Small intestine (tissue), 7 donors: ENCODE measurements around the gene VSTM2L. TPM values are rescaled to one million over a fixed set of nuclear protein-coding genes. Genes with fewer than 3 reads are reported as not detected.
A peak's percentile ranks its signal among the peaks of the same experiment; 100 is the strongest.

Experiments
- DNase-seq, 2 donors: peaks; one replicate each; pipeline versions ENCODE4 v3.0.0 to v3.0.0-alpha.2; 2013
- FAIRE-seq: peaks from 2 replicates; lab custom pipeline; 2012; peaks lifted over from hg19 to GRCh38; lab: Jason Lieb, UNC
- H3K27ac ChIP-seq, 3 donors: one replicate each; pipeline ENCODE4 v1.5.1; 2013; ENCODE audit warnings: low read length in 2 of 3, mild to moderate bottlenecking in 2 of 3, control low read depth in 1 of 3, inconsistent platforms in 1 of 3, low read depth in 1 of 3, moderate library complexity in 1 of 3
- H3K27me3 ChIP-seq, 3 donors: one replicate each; pipeline ENCODE4 v1.6.1; 2013; ENCODE audit warnings: low read length in 3 of 3, inconsistent platforms in 1 of 3; ENCODE audit not compliant: control insufficient read depth in 3 of 3, insufficient read depth in 3 of 3
- H3K36me3 ChIP-seq, 3 donors: one replicate each; pipeline ENCODE4 v1.6.1; 2013; ENCODE audit warnings: low read length in 3 of 3, inconsistent platforms in 1 of 3, low read depth in 1 of 3, mild to moderate bottlenecking in 1 of 3, moderate library complexity in 1 of 3; ENCODE audit not compliant: control insufficient read depth in 3 of 3, insufficient read depth in 2 of 3
- H3K4me1 ChIP-seq, 3 donors: one replicate each; pipeline ENCODE4 v1.6.1; 2013; ENCODE audit warnings: low read length in 2 of 3, inconsistent platforms in 1 of 3, low read depth in 1 of 3, mild to moderate bottlenecking in 1 of 3, moderate library complexity in 1 of 3; ENCODE audit not compliant: control insufficient read depth in 3 of 3, insufficient read depth in 2 of 3
- H3K4me3 ChIP-seq, 3 donors: one replicate each; pipeline ENCODE4 v1.5.1; 2013; ENCODE audit warnings: low read length in 3 of 3, control low read depth in 1 of 3, inconsistent platforms in 1 of 3, low read depth in 1 of 3, mild to moderate bottlenecking in 1 of 3, moderate library complexity in 1 of 3
- H3K9me3 ChIP-seq, 2 donors: one replicate each; pipeline ENCODE4 v1.6.1; 2013; ENCODE audit warnings: low read depth in 1 of 2, low read length in 1 of 2; ENCODE audit not compliant: control insufficient read depth in 2 of 2, insufficient read depth in 1 of 2
- WGBS, 3 donors: extraction: QIAGEN DNeasy Blood & Tissue Kit; methylation state at CpG; one replicate each; pipeline ENCODE4 v1.1.7; 2013; 5-methylcytosine and 5-hydroxymethylcytosine counted together
- polyA plus RNA-seq, 4 donors: library from polyadenylated mRNA; stranded (reverse) in 3 of 4; unstranded in 1 of 4; fragments of 200-250 nt in 3 of 4; fragments of 120-200 nt in 1 of 4; gene quantifications; one replicate each; pipeline versions ENCODE4 v1.2.1 to v1.2.3, GENCODE V29; 2013
- donor health status: healthy with polysubstance abuse.
- donor health status: control.
- donor health status: control.
- donor health status: Bipolar disorder and iron deficiency.
- donor health status: healthy.

The VSTM2L gene
- polyA plus RNA-seq, 4 donors: 0.67 to 15.6 (median 1.2) TPM

- WGBS, 3 donors: 29 to 46% (median 42%) methylated on average over 9 of the region's 9 CpGs
- no peak for FAIRE-seq
- peaks cover 0 to 18% (median 4%) of the 10 kb centered on the region in 3 donors for H3K27me3 ChIP-seq
Observed at GRCh38 chr20:37911261-37911660, 8.3 kb downstream of the VSTM2L start.

GRCh38 chr20:37911838-37912281, 8.9 kb downstream of the VSTM2L start:
- FAIRE-seq (no peak), DNase-seq (no peak)
- whole genome bisulfite sequencing, 3 donors: 17 to 24% (median 20%) methylated on average over 11 of the region's 11 CpGs
- Histone ChIP-seq H3K9me3 (no peaks in the 10 kb centered on the region), H3K36me3 (no peaks in the 10 kb centered on the region), H3K4me3 (no peak overlapping the region), H3K4me1 (peaks cover 0 to 16% (median 0%) of the 10 kb centered on the region in 3 donors), H3K27me3 (peaks cover 0 to 12% (median 6%) of the 10 kb centered on the region in 3 donors), H3K27ac (no peak overlapping the region)

More at GRCh38 chr20:37911261-37911660, 8.3 kb downstream of the VSTM2L start:
- no peak overlapping the region for H3K27ac ChIP-seq
- no peaks in the 10 kb centered on the region for H3K9me3 ChIP-seq
- H3K4me1 ChIP-seq: peaks cover 0 to 15% (median 0%) of the 10 kb centered on the region in 3 donors
- H3K4me3 ChIP-seq: no peak overlapping the region
- H3K36me3 ChIP-seq: no peaks in the 10 kb centered on the region
- no peak for DNase-seq

GRCh38 chr20:37912874-37913273, 9.9 kb downstream of the VSTM2L start:
- H3K36me3 ChIP-seq: no peaks in the 10 kb centered on the region
- no peak overlapping the region for H3K27ac ChIP-seq
- peaks cover 0 to 11% (median 6%) of the 10 kb centered on the region in 3 donors for H3K27me3 ChIP-seq
- H3K9me3 ChIP-seq: no peaks in the 10 kb centered on the region
- H3K4me1 ChIP-seq: peaks cover 0 to 16% (median 0%) of the 10 kb centered on the region in 3 donors
- no peak overlapping the region for H3K4me3 ChIP-seq
- WGBS, 3 donors: 67 to 77% (median 72%) methylated on average over 6 of the region's 6 CpGs
- DNase-seq (no peak), FAIRE-seq (no peak)

- H3K4me3 ChIP-seq: no peak overlapping the region
- H3K4me1 ChIP-seq: peaks cover 0 to 16% (median 0%) of the 10 kb centered on the region in 3 donors
- H3K36me3 ChIP-seq: no peaks in the 10 kb centered on the region
- FAIRE-seq (no peak), DNase-seq (no peak)
- peaks cover 0 to 11% (median 6%) of the 10 kb centered on the region in 3 donors for H3K27me3 ChIP-seq
- H3K27ac ChIP-seq: no peak overlapping the region
- 69 to 79% (median 75%) methylated on average over 19 of the region's 19 CpGs for WGBS, 3 donors
- H3K9me3 ChIP-seq: no peaks in the 10 kb centered on the region
Observed at GRCh38 chr20:37913567-37914366, 10.8 kb downstream of the VSTM2L start.

GRCh38 chr20:37914367-37914671, 11.4 kb downstream of the VSTM2L start:
- no peaks in the 10 kb centered on the region for H3K9me3 ChIP-seq
- peaks cover 0 to 11% (median 6%) of the 10 kb centered on the region in 3 donors for H3K27me3 ChIP-seq
- no peaks in the 10 kb centered on the region for H3K36me3 ChIP-seq
- no peak for FAIRE-seq
- no peak overlapping the region for H3K27ac ChIP-seq
- peaks cover 0 to 16% (median 0%) of the 10 kb centered on the region in 3 donors for H3K4me1 ChIP-seq
- no peak for DNase-seq
- 50 to 78% (median 65%) methylated on average over 4 to 5 of the region's 5 CpGs for WGBS, 3 donors
- no peak overlapping the region for H3K4me3 ChIP-seq

- H3K36me3 ChIP-seq: no peaks in the 10 kb centered on the region
- no peak for FAIRE-seq
- peak overlapping the region in 1 of 3 donors; percentile 46 for H3K27ac ChIP-seq
- peak overlapping the region in 1 of 3 donors; percentile 32 for H3K4me3 ChIP-seq
- H3K27me3 ChIP-seq: peaks cover 0 to 11% (median 6%) of the 10 kb centered on the region in 3 donors
- no peaks in the 10 kb centered on the region for H3K9me3 ChIP-seq
- H3K4me1 ChIP-seq: peaks cover 0 to 16% (median 0%) of the 10 kb centered on the region in 3 donors
- 8 to 15% (median 12%) methylated on average over 34 of the region's 34 CpGs for WGBS, 3 donors
- DNase-seq: peak in 1 of 2 donors; percentile 80
Observed at GRCh38 chr20:37914672-37915433, 11.9 kb downstream of the VSTM2L start.

- 58 to 65% (median 59%) methylated on average over 10 of the region's 10 CpGs for WGBS, 3 donors
- Histone ChIP-seq H3K36me3 (no peaks in the 10 kb centered on the region), H3K27me3 (peaks cover 0 to 14% (median 6%) of the 10 kb centered on the region in 3 donors), H3K4me1 (peaks cover 0 to 16% (median 0%) of the 10 kb centered on the region in 3 donors), H3K9me3 (no peaks in the 10 kb centered on the region), H3K27ac (peak overlapping the region in 1 of 3 donors; percentile 46), H3K4me3 (peak overlapping the region in 1 of 3 donors; percentile 32)
- no peak for FAIRE-seq
- DNase-seq: no peak
Observed at GRCh38 chr20:37915434-37915787, 12.5 kb downstream of the VSTM2L start.

GRCh38 chr20:37915800-37916570, 13.1 kb downstream of the VSTM2L start:
- peak in 1 of 2 donors; percentile 59 for DNase-seq
- H3K36me3 ChIP-seq: no peaks in the 10 kb centered on the region
- H3K27me3 ChIP-seq: peaks cover 0 to 14% (median 6%) of the 10 kb centered on the region in 3 donors
- no peak for FAIRE-seq
- H3K4me1 ChIP-seq: peaks cover 0 to 16% (median 0%) of the 10 kb centered on the region in 3 donors
- H3K9me3 ChIP-seq: no peaks in the 10 kb centered on the region
- WGBS, 3 donors: 13 to 25% (median 21%) methylated on average over 21 of the region's 21 CpGs
- H3K27ac ChIP-seq: no peak overlapping the region
- H3K4me3 ChIP-seq: no peak overlapping the region
